Measurements from ENCODE around the gene TCAP. TPM values are rescaled to one million over a fixed set of nuclear protein-coding genes. Genes with fewer than 3 reads are reported as not detected.
"Not testable (repeated sequence)": the region's sequence is repeated elsewhere in the genome, so short reads cannot be mapped to it uniquely, and the experiment has no call there.

TCAP gene
- total and polyA plus RNA-seq, 3 donors from 2014 or later = 3.0 to 49.8 (median 6.0) TPM

- no peak for TF ChIP-seq POLR2A (IDR thresholded peaks at IDR 0.05)
- TF ChIP-seq, protein P1, sequence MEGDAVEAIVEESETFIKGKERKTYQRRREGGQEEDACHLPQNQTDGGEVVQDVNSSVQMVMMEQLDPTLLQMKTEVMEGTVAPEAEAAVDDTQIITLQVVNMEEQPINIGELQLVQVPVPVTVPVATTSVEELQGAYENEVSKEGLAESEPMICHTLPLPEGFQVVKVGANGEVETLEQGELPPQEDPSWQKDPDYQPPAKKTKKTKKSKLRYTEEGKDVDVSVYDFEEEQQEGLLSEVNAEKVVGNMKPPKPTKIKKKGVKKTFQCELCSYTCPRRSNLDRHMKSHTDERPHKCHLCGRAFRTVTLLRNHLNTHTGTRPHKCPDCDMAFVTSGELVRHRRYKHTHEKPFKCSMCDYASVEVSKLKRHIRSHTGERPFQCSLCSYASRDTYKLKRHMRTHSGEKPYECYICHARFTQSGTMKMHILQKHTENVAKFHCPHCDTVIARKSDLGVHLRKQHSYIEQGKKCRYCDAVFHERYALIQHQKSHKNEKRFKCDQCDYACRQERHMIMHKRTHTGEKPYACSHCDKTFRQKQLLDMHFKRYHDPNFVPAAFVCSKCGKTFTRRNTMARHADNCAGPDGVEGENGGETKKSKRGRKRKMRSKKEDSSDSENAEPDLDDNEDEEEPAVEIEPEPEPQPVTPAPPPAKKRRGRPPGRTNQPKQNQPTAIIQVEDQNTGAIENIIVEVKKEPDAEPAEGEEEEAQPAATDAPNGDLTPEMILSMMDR (IDR thresholded peaks at IDR 0.05) = no peak
- no peak for DNase-seq
- Histone ChIP-seq H3K36me3 (ENCODE audit: low read depth, missing control alignments) (no peaks in the 10 kb centered on the region), H3K4me3 (no peak overlapping the region), H3K4me1 (peaks cover 2% of the 10 kb centered on the region), H3K27ac (no peak overlapping the region), H3K9me3 (no peaks in the 10 kb centered on the region), H3K27me3 (no peaks in the 10 kb centered on the region)
- 87 to 89% methylated on average over 5 of the region's 5 CpGs for WGBS, 2 donors
- intact Hi-C loops (cut with DNase I; ENCODE audit: low total_unique reads) = no loop called here
Measured at GRCh38 chr17:39694593-39694992, 29.4 kb downstream of the TCAP start.

GRCh38 chr17:39695089-39695474, 29.9 kb downstream of the TCAP start:
- H3K4me3 ChIP-seq = no peak overlapping the region
- intact Hi-C loops (cut with DNase I; ENCODE audit: low total_unique reads) = no loop called here
- no peak overlapping the region for H3K27ac ChIP-seq
- no peak for DNase-seq
- H3K9me3 ChIP-seq = no peaks in the 10 kb centered on the region
- H3K4me1 ChIP-seq = peaks cover 2% of the 10 kb centered on the region
- WGBS, 2 donors = 74 to 93% methylated on average over 2 of the region's 2 CpGs
- no peaks in the 10 kb centered on the region for H3K27me3 ChIP-seq
- TF ChIP-seq, protein P1 (IDR thresholded peaks at IDR 0.05) = no peak
- no peak for TF ChIP-seq POLR2A (IDR thresholded peaks at IDR 0.05)
- no peaks in the 10 kb centered on the region for H3K36me3 ChIP-seq (ENCODE audit: low read depth, missing control alignments)

GRCh38 chr17:39696731-39697130, 31.6 kb downstream of the TCAP start:
- intact Hi-C loops (cut with DNase I; ENCODE audit: low total_unique reads) = no loop called here
- Histone ChIP-seq H3K4me1 (peaks cover 2% of the 10 kb centered on the region), H3K9me3 (no peaks in the 10 kb centered on the region), H3K36me3 (ENCODE audit: low read depth, missing control alignments) (no peaks in the 10 kb centered on the region), H3K4me3 (no peak overlapping the region), H3K27ac (no peak overlapping the region), H3K27me3 (no peaks in the 10 kb centered on the region)
- no peak for DNase-seq
- 60 to 62% methylated on average over 6 of the region's 6 CpGs for WGBS, 2 donors
- no peak for TF ChIP-seq POLR2A (IDR thresholded peaks at IDR 0.05)
- TF ChIP-seq, protein P1 (IDR thresholded peaks at IDR 0.05) = no peak

DNA sequence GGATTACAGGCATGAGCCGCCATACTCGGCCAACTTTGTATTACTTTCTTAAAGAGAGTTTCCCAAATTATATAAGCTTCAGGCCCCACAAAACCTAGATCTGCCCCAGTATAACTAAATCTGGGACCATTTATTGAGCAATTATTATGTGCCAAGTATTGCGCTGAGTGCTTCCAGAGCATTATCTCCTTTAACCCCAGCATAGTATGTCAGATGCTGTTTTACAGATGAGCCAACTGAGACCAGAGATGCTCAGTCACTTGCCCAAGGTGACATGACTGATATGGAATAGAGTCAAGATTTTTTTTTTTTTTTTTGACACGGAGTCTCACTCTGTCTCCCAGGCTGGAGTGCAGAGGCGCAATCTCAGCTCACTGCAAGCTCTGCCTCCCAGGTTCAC, 32.8 kb downstream of the TCAP start:
- H3K9me3 ChIP-seq = no peaks in the 10 kb centered on the region
- no peak for DNase-seq
- TF ChIP-seq, protein P1 (IDR thresholded peaks at IDR 0.05) = no peak
- no peak for TF ChIP-seq POLR2A (IDR thresholded peaks at IDR 0.05)
- no peak overlapping the region for H3K27ac ChIP-seq
- 89 to 95% methylated on average over 5 of the region's 5 CpGs for WGBS, 2 donors
- H3K36me3 ChIP-seq (ENCODE audit: low read depth, missing control alignments) = no peaks in the 10 kb centered on the region
- intact Hi-C loops (cut with DNase I; ENCODE audit: low total_unique reads) = no loop called here
- H3K27me3 ChIP-seq = no peaks in the 10 kb centered on the region
- H3K4me1 ChIP-seq = peaks cover 2% of the 10 kb centered on the region
- H3K4me3 ChIP-seq = no peak overlapping the region

GRCh38 chr17:39699157-39699817, 34.1 kb downstream of the TCAP start:
- H3K36me3 ChIP-seq (ENCODE audit: low read depth, missing control alignments); DNase-seq; H3K27me3 ChIP-seq; H3K4me1 ChIP-seq; H3K9me3 ChIP-seq; intact Hi-C loops (cut with DNase I; ENCODE audit: low total_unique reads): not testable (repeated sequence)
- TF ChIP-seq, protein P1 (IDR thresholded peaks at IDR 0.05) = peak in 1 of 3 experiments; percentile 5
- 50 to 51% methylated on average over 11 of the region's 11 CpGs for WGBS, 2 donors
- Histone ChIP-seq H3K4me3 (peak overlapping the region; percentile 67 to 76), H3K27ac (peak overlapping the region in 1 of 2 donors; percentile 11)
